HG03066 (cell line): Measurements from ENCODE around the gene TBC1D5.

Source experiments
- ATAC-seq: cut with Tn5 transposase; IDR thresholded peaks from one replicate; pipeline ENCODE4 v1.9.1; 2021; ENCODE audit warnings: low read depth; ENCODE audit not compliant: unreplicated experiment

TBC1D5 gene

DNA sequence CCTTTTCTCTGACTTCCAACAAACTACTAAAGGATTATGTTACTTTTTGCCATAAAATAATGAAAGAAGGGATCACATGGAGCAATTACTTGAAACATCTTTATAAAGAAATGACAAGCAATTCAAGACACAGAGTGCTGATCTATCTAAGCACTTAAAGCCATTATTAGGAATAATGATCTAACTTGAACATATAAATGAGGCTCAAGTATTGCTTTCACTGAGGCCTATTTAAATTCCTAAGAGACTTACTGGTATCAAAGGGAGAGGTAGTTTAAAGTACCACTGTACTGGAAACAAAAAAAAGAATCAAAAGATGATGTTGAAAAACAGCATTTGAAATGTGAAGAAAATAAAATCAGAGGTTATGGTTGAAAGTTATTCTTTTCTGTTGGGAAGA lies 482.2 kb downstream of the TBC1D5 start:
- no peak for ATAC-seq

DNA sequence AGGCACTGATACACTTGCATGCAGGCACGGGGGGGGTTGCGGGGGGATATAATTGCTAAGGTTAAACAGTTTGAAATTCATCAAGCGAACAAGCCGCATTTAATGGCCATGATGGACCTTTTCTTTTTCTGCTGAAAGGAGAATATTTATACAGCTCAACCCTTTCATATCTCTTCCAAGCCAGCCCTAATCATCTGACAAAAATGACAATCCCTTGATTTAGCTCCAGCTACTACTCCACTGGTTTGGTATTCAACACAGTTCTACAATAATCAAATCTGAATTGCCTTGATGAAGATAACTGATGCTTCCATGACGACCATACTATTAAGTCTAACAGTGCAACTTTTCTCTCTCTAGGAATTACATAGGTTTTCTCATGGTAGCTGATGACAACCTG lies 482.7 kb downstream of the TBC1D5 start:
- ATAC-seq = no peak

DNA sequence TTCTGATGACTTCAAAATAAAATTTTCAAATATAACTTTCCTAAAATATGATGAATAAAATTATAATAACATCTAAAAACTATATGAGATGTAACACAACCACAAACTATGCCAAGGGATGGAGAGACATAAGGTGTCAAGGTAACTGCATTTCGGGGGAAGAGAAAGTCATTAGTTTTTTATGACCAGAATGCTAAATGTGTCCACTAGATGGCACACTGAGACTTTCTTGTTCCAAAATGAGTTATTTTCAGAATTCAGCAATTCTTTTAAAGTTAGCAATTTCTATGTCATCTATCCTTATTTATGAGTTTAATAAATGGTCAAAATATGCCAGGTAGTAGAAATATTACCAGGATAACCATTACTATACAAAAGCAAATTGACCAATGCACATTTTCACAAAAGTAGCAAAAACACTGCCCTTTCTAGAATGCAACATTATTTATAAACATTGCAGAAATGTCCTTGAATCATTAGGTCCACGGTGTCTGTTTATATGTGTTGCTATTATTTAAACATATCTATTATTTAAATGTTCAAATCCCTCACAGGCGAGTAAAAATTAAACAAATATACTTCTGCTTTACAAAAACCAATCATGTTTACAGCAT lies 483.5 kb downstream of the TBC1D5 start:
- no peak for ATAC-seq

DNA sequence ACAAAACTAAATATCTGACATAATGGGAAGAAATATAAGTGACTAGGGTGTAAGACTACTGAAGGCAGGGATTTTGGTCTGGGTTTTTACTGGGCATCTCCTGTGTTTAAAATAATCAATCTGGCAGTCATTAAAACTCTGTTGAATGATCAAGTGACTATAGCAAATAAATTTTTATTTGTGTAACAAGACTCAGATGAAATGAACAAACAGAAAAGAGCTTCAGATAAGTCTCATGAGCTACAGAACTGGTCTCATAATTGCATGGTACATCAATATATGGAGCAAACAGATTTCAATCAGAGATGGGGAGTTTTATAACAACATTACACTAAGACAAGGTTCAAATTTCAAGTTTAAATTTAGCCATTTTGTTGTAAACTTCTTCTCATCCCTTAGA lies 485.2 kb downstream of the TBC1D5 start:
- no peak for ATAC-seq

DNA sequence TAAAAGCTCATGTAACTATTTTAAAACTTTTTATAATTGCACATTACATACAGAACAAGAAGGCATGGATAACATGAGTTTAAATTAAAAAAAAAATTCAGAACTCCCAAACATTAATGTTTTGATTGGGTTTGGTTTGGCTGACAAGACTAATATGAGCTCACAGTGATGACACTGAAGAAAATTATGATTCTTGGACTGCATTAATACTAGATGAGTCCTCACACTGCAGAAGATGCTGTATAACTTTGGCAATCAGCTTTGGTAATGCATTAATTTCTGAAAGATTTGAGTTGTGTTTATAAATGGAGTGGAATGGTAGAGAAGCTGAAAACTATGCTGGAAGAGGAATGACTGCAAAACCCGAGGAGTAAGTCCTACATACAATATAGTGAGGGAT lies 498.8 kb downstream of the TBC1D5 start:
- no peak for ATAC-seq

DNA sequence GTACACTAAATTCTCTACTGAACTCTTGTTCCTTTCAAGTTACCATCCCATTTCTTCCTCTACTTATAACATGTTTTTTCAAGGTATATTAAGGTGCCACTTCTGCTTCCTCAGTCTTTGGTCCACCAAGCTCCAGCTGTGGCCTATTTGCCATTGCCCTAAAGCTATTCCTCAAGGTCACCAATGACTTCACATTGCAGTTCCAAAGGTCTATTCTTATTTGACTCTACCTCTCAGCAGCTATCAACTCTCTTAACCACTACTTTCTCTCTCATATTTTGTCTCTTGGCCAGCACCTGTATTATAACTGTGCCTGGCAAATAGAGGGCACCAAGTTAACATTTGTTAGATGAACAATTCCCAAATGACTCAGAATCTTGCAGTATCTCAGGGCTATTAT lies 503.0 kb downstream of the TBC1D5 start:
- no peak for ATAC-seq

DNA sequence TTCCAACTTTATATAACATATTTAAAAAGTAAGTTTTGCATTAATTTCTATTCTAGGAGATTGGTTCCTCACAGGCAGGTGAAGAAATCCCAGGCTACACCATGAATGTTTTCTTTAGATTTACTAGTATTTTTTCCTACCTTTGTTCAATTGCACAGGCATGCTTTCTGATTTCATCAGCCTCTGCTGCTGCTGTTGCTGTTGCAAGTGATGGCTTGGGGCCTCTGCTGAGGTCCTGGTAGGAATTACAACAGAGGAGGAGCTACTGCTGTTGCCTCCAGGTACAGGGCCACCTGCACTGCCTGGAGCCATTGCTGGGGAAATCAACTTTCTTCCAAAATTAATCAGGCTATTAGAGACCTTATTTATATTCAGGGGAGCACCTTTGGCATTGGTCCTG lies 504.4 kb downstream of the TBC1D5 start:
- no peak for ATAC-seq

DNA sequence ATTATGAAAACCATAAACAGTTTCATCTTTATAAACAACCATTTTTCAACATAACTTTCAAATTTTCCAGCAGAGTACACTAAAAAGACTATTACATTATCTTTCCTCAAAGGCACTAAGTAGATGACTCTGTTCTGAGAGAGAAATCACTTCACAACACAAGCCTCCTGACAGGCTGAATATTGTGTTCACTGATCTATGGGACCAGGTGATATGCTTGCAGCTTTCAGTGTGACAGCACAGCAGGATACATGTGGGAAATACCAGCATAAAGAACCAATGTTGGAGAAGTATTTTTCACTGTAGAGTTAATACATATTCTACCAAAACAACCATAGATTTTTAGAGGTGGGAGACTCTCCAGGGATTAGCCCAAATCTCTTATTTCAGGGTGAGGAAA lies 507.1 kb downstream of the TBC1D5 start:
- ATAC-seq = no peak

DNA sequence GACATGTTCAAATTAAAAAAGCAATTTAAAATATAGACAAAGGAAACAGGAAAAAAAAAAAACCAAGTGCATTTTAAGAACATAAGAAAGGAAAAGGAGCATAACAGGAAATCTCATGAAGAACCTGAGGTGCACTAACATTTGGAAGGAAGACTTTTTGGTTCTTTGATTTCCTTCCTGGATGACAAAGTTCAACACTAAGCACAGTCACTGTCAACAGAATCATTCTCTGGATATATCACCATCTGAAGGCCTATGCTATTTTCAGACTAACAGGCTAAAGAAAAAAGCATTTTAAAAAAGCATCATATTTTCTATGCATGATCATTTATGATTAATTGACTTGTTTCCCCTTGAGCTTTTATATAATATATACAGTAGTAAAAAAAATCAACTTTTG lies 508.0 kb downstream of the TBC1D5 start:
- no peak for ATAC-seq

DNA sequence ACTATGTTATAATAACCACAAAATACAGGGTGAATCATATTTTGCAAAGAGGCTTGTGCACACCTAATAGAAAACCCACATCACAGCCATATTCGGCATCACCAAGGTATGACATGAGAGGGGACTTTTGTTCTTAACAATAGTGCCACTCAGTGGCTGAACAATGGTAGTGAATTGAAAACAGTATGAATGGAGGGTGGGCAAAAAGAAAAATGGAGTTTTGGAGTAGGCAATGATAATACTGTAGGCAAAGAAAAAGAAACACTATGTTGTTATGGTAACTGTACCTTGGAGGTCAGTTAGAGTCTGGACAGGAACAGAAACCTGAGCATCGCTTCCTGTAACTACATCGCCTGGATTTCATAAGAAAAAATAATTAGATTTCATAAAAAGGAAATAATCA lies 509.0 kb downstream of the TBC1D5 start:
- peak; percentile 77 for ATAC-seq

DNA sequence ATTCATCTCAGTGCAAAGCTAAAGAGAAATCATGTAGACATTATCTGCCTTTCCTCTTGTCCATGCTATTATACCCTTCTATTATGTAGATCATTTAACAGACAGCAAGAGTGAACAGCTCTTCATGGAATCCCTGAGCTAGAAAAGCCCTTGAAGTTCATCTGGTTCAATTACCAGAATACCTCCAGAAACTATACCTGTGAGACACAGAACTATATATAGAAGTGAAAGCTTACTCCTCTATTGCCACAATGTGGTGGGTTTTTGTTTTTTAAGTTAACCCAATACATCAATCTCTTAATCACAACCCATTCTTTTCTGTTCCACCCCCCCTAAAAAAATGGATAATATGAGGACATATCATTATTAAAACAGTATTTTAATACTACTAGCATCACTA lies 510.0 kb downstream of the TBC1D5 start:
- no peak for ATAC-seq

DNA sequence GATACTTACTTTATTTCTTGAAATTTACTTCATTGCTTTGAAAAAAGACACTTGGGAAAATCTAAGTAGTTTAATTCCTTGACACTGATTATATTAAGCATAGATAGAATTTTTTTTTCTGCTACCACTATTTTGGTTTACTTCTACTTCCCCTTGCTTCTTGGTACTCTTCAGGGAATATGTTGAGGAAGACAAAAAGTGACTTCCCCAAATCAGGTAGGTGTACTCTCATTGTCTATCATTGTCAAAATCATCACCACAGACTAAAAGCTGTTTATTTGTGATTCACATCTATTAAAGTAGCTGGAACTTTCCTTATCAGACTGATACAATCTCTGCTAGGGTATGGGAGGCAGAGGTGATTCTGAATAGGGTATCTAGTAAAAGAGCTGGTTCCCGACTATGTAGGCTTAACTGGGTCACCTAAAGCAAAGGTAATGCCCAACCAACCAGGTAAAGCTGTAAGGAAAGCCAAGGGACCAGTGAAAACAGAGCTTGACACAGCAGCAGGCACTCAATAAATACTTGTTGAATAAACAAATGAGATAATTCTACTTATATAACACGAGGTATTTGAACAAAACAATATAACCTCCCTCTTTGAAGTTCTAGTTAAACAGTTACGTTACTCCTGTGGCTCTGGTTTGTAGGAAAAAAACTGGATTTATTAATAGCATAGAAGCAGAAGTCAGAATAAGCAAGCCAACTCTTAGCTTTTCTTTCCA lies 510.7 kb downstream of the TBC1D5 start:
- ATAC-seq = no peak

DNA sequence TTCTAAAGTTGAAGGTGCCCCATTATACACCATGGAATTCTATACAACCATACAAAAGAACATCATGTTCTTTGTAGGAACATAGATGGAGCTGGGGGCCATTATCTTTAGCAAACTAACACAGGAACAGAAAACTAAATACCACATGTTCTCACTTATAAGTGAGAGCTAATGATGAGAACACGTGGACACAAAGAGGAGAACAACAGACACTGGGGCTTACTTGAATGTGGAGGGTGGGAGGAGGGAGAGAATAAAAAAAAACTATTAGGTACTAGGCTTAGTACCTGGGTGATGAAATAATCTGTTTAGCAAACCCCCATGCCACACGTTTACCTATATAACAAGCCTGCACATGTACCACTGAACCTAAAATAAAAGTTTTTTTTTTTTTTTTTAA lies 515.0 kb downstream of the TBC1D5 start:
- no peak for ATAC-seq

DNA sequence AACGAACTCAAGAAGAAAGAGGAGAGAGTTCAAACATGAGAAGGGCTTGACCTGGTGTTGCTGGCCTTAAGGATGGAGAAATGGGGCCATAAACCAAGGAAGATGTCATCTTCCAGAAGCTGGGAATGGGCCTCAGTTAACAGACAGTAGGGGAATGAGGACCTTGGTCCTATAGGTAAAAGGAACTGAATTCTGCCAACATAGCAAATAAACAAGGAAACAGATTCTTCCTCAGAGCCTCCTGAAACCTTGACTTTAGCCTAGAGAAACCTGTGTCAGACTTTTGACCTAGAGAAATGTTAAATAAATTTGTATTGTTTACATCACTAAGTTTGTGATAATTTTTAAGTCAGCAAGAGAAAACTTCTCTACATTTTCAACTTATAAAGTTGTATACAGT lies 520.9 kb downstream of the TBC1D5 start:
- ATAC-seq = no peak

DNA sequence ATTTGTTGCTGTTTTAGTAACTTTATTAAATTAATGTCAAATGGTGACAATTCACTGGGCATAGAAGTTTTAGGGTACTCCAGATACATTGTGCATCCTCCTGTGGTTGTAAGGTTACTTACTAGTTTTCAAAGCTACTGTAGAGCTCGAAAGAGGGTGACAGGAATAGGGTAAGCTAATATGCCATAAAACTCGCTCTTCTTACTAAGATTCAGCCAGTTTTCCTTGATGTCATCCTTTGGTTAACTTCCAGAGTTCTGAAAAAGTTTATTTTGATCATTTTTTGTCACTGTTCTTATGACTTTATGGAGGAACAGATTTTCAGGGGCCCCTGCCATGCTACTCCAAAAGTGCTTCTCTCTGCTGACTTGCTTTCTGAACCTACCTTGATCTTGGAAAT lies 522.8 kb downstream of the TBC1D5 start:
- ATAC-seq = no peak

DNA sequence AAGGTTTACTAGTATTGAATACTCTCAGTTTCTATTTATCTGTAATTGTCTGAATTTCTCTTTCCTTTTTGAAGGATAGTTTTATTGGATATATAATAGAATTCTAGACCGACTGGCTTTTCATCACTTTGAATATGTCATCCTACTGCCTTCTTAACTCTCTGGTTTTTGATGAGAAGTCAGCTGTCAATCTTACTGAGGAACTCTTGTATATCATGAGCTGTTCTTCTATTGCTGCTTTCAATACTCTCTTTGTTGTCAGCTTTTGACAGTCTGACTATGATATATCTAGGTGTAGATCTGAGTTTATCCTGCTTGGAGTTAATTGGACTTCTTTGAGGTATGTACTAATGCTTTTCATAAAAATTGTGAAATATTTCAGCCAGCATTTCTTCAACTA lies 523.8 kb downstream of the TBC1D5 start:
- no peak for ATAC-seq

DNA sequence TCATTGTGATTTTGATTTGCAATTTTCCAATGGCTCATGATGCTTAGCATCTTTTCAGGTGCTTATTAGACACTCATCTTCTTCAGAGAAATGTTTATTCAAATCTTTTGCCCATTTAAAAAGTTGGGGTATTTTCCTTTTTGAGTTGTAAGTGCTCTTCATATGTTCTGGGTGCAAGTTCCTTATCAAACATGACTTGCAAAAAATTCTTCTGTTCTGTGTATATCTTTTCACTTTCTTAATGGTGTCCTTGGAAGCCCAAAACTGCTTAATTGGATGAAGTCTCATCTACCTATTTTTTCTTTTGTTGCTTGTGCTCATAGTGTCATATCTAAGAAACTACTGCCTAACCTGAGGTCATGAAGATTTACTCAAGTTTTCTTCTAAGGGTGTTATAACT lies 524.8 kb downstream of the TBC1D5 start:
- no peak for ATAC-seq

DNA sequence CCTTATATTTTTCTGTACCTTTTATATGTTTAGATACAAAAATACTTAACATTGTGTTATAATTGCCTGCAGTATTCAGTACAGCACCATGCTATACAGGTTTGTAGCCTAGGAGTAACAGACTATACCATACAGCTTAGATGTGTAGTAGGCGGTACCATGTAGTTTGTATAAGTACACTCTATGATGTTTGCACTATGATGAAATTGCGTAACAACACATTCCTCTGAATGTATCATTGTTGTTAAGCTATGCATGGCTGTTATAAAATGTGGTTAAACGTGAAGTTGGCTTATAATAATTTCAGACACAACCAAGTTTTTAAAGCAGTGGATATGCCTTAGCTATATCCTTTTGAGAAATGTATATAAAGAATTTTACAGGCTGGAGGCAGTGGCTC lies 529.3 kb downstream of the TBC1D5 start:
- ATAC-seq = no peak

DNA sequence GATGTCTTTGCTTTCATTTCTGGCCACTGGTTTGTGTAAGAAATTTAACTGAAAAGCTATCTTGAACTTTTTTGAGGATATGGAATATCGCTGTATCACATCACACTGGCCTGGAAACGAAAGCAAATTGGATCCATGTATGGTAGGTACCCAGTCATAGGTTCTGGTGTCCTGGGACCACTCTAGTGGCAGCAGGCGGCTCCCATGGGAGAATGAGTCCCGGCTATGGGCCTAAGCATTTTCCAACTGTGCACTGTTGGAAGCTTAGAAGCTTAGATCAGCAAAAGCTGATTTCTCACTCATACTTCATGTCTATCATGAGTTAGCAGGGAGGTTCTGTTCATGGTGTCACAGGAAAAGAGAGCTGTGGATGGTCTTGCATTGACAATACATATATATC lies 534.5 kb downstream of the TBC1D5 start:
- ATAC-seq = no peak

DNA sequence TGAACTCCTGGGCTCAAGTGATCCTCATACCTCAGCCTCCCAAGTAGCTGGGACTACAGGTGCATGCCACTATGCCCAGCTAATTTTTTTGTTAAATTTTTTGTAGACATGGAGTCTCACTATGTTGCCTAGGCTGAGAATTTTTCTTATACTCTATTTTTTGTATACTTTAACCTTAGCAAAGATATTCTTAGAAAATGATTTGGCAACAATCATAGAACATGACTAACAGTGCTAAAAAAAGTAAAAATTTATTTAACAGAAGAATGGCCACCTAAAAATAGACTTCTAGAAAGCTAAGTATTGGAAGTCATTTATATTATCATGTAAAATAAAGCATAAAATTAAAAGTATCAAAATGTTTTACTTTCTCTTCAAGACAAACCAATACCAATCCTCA lies 535.4 kb downstream of the TBC1D5 start:
- no peak for ATAC-seq

DNA sequence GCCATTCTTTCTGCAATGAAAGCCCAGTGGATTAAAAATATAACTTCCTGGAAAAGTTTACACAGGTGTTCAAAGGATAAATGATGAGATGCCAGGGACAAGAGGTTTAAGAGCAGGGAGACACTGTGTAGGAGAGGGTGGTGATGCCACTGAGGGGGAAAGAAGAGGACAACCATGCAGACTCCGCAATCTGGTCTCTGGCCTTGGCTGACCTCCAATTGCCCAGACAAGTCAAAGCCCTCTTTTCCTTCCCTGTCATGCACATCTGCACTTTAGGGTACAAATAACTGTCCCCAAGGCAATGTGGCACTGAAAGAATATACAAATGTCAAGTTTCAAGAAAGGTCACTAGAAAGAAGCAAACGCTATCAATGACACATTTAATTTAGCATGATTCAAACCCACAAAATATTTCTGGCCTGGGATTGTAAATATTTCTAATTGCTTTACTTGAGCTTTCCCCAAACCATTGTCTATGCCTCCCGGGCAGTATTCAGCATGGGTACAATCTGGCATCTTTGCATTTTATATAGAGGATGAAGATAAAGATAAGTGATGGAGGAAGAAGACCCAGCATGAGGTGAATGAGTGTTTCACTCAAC lies 538.3 kb downstream of the TBC1D5 start:
- ATAC-seq = no peak

DNA sequence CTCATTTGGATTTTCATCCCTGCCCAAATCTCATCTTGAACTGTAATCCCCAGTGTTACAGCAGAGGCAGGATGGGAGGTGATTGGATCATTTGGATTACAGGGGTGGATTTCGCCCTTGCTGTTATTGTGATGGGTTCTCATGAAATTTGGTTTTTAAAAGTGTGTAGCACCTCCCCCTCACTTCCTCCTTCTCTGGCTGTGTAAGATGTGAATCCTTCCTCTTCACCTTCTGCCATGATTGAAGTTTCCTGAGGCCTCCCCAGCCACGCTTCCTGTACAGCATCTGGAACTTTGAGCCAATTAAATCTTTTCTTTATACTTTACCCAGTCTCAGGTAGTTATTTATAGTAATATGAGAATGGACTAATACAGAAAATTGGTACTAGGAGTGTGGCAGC lies 540.9 kb downstream of the TBC1D5 start:
- no peak for ATAC-seq
